Fibroblast of lung (primary cell): ENCODE data around the gene PHC2. TPM values are rescaled to one million over a fixed set of nuclear protein-coding genes. Genes with fewer than 3 reads are reported as not detected.
"Not testable (repeated sequence)": the region's sequence is repeated elsewhere in the genome, so short reads cannot be mapped to it uniquely, and the experiment has no call there.

Source experiments
- DNase-seq, 2 donors: peaks; one replicate each; pipeline versions ENCODE4 v3.0.0 to v3.0.0-alpha.2; 2010; ENCODE audit warnings: low read depth in 2 of 2
- H2AFZ ChIP-seq: 2 replicates; pipeline ENCODE4 v1.5.1; 2012; ENCODE audit warnings: low read length, control low read depth, inconsistent platforms
- H3K27ac ChIP-seq: 2 replicates; pipeline ENCODE4 v1.5.1; 2011; ENCODE audit warnings: low read length, control low read depth; ENCODE audit not compliant: insufficient read depth
- H3K27me3 ChIP-seq: 2 replicates; pipeline ENCODE4 v1.5.1; 2011; ENCODE audit warnings: mild to moderate bottlenecking, low read length; ENCODE audit not compliant: control insufficient read depth, insufficient read depth
- H3K36me3 ChIP-seq: 2 replicates; pipeline ENCODE4 v1.5.1; 2011; ENCODE audit warnings: low read length; ENCODE audit not compliant: control insufficient read depth, insufficient read depth
- H3K4me1 ChIP-seq: 2 replicates; pipeline ENCODE4 v1.5.1; 2011; ENCODE audit warnings: low read length; ENCODE audit not compliant: control insufficient read depth, insufficient read depth; ENCODE audit errors: extremely low read depth
- H3K4me2 ChIP-seq: 2 replicates; pipeline ENCODE4 v1.5.1; 2011; ENCODE audit warnings: low read length, control low read depth; ENCODE audit not compliant: insufficient read depth; ENCODE audit errors: extremely low read depth
- H3K4me3 ChIP-seq, 4 experiments: fragments of 200-600 bp in 1 of 4; sonication (generic) in 1 of 4; replicated peaks in 1 of 4; 2 replicates each; pipeline ENCODE4 v1.5.1; 2011 to 2016; ENCODE audit warnings: low read length in 4 of 4, low read depth in 3 of 4, mild to moderate bottlenecking in 3 of 4, control low read depth in 2 of 4, inconsistent platforms in 1 of 4, mixed read lengths in 1 of 4; ENCODE audit not compliant: insufficient read depth in 1 of 4; ENCODE audit errors: control extremely low read depth in 1 of 4
- H3K79me2 ChIP-seq: 2 replicates; pipeline ENCODE4 v1.5.1; 2012; ENCODE audit warnings: mild to moderate bottlenecking, low read length, inconsistent platforms; ENCODE audit not compliant: control insufficient read depth, insufficient read depth
- H3K9ac ChIP-seq: 2 replicates; pipeline ENCODE4 v1.5.1; 2011; ENCODE audit warnings: mild to moderate bottlenecking, low read length, control low read depth; ENCODE audit not compliant: insufficient read depth
- H3K9me3 ChIP-seq: 2 replicates; pipeline ENCODE4 v1.5.1; 2012; ENCODE audit warnings: low read depth, low read length; ENCODE audit not compliant: control insufficient read depth, insufficient read depth
- H4K20me1 ChIP-seq: 2 replicates; pipeline ENCODE4 v1.5.1; 2011; ENCODE audit warnings: low read length; ENCODE audit not compliant: control insufficient read depth, insufficient read depth; ENCODE audit errors: extremely low read depth
- EZH2 ChIP-seq: IDR thresholded peaks from 2 replicates; pipeline ENCODE4 v1.5.1; 2012; ENCODE audit warnings: low read length, control low read depth, mild to moderate bottlenecking; ENCODE audit errors: missing control alignments
- polyA plus RNA-seq, 2 donors: library from polyadenylated mRNA; depleted of rRNA in 1 of 2; stranded (reverse) in 1 of 2; unstranded in 1 of 2; fragments of >200 nt; gene quantifications; 2 replicates each; pipeline ENCODE4 v1.2.1, GENCODE V29; 2011 to 2012; ENCODE audit warnings: missing spikeins in 1 of 2
- total RNA-seq: library from RNA; depleted of rRNA; stranded (reverse); fragments of >200 nt; gene quantifications from 2 replicates; pipeline ENCODE4 v1.2.1, GENCODE V29; 2014
- TF ChIP-seq, protein P1 (sequence below), 2 donors: IDR thresholded peaks in 1 of 2; conservative IDR thresholded peaks in 1 of 2; 1 replicate in 1 of 2; 2 replicates in 1 of 2; pipeline ENCODE4 v1.5.1; 2011 to 2012; ENCODE audit warnings: low read length in 2 of 2, control low read depth in 1 of 2, inconsistent platforms in 1 of 2, low read depth in 1 of 2, mild to moderate bottlenecking in 1 of 2

PHC2 gene
- total and polyA plus RNA-seq, 2 donors (not counting 1 experiment from before 2014, with no cell fraction given), result 62.6 to 75.8 TPM

DNA sequence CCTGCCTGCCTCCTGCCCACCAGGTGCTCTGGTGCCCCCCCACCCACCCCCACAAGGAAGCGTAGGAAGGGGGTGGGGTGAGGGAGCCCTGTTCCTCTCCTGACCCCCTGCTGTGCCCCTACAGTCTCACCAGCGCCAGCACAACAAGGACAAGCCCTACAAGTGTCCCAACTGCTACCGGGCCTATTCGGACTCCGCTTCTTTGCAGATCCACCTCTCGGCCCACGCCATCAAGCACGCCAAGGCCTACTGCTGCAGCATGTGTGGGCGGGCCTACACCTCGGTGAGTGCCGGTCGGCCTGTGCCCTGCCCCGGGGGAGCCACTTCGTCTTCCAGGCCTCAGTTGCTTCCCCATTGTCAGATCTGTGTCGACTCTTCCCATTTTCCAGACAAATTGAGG is 135.9 kb downstream of the PHC2 start:
- Histone ChIP-seq H3K4me2 (no peak overlapping the region), H2AFZ (no peak overlapping the region), H4K20me1 (no peaks in the 10 kb centered on the region), H3K4me1 (peaks cover 5% of the 10 kb centered on the region), H3K36me3 (peaks cover 4% of the 10 kb centered on the region), H3K27me3 (no peaks in the 10 kb centered on the region), H3K27ac (no peak overlapping the region), H3K9me3 (no peaks in the 10 kb centered on the region), H3K4me3 (no peak overlapping the region), H3K79me2 (no peaks in the 10 kb centered on the region), H3K9ac (no peak overlapping the region)
- TF ChIP-seq EZH2, result no peak
- TF ChIP-seq, protein P1, sequence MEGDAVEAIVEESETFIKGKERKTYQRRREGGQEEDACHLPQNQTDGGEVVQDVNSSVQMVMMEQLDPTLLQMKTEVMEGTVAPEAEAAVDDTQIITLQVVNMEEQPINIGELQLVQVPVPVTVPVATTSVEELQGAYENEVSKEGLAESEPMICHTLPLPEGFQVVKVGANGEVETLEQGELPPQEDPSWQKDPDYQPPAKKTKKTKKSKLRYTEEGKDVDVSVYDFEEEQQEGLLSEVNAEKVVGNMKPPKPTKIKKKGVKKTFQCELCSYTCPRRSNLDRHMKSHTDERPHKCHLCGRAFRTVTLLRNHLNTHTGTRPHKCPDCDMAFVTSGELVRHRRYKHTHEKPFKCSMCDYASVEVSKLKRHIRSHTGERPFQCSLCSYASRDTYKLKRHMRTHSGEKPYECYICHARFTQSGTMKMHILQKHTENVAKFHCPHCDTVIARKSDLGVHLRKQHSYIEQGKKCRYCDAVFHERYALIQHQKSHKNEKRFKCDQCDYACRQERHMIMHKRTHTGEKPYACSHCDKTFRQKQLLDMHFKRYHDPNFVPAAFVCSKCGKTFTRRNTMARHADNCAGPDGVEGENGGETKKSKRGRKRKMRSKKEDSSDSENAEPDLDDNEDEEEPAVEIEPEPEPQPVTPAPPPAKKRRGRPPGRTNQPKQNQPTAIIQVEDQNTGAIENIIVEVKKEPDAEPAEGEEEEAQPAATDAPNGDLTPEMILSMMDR (conservative IDR thresholded peaks at IDR 0.05 in 1 of 2, IDR thresholded peaks at IDR 0.05 in 1 of 2; ENCODE audit: low read depth in 1 of 2, low read length in 2 of 2), result no peak
- DNase-seq, result no peak

DNA sequence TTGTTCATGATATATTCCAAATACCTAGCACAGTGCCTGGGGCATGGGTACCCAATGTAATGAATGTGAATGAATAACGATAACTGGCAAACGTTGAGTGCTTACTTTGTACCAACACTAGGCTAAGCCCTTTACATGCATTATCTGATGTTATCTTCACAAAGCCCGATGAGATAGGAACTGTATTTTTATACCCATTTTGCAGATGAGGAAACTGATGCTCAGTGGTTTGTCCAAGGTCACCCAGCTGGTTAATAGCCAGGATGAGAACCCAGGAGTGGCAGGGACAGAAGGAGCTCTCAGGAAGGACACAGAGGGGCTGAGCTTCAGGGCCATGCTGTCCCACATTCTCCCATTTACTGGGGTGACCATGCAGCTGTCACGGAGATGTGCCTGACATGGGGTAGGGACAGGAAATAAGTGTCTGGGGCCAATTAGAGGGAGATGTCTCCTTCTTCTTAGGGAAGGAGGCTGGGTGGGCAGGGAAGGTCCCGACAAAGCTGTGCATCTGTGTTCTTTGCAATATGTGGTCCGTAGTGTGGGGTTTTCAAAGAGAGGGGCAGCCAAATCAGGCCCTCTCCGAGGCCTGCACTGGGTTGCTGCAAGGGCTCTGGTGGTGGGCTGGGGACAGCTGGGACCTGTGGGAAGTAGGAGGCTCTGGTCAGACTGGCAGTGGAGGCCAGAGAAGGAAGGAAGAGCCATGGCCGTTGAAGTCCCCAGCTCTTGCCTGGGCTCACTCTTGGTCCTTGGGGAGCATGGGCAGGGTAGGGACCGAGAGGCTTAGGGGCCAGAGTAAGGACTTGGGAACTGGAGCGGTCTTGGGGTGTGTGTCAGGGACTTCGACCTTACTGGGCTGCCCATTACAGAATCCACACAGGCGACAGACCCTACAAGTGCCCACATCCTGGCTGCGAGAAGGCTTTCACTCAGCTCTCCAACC is 136.6 kb downstream of the PHC2 start:
- H4K20me1 ChIP-seq, result no peaks in the 10 kb centered on the region
- no peaks in the 10 kb centered on the region for H3K9me3 ChIP-seq
- no peaks in the 10 kb centered on the region for H3K27me3 ChIP-seq
- no peak overlapping the region for H3K27ac ChIP-seq
- H3K4me2 ChIP-seq, result no peak overlapping the region
- no peak overlapping the region for H2AFZ ChIP-seq
- H3K4me3 ChIP-seq, result no peak overlapping the region
- H3K9ac ChIP-seq, result no peak overlapping the region
- no peaks in the 10 kb centered on the region for H3K79me2 ChIP-seq
- no peak for DNase-seq
- H3K4me1 ChIP-seq, result peaks cover 5% of the 10 kb centered on the region
- peaks cover 4% of the 10 kb centered on the region for H3K36me3 ChIP-seq
- TF ChIP-seq, protein P1 (conservative IDR thresholded peaks at IDR 0.05 in 1 of 2, IDR thresholded peaks at IDR 0.05 in 1 of 2; ENCODE audit: low read depth in 1 of 2, low read length in 2 of 2), result no peak
- TF ChIP-seq EZH2, result no peak

DNA sequence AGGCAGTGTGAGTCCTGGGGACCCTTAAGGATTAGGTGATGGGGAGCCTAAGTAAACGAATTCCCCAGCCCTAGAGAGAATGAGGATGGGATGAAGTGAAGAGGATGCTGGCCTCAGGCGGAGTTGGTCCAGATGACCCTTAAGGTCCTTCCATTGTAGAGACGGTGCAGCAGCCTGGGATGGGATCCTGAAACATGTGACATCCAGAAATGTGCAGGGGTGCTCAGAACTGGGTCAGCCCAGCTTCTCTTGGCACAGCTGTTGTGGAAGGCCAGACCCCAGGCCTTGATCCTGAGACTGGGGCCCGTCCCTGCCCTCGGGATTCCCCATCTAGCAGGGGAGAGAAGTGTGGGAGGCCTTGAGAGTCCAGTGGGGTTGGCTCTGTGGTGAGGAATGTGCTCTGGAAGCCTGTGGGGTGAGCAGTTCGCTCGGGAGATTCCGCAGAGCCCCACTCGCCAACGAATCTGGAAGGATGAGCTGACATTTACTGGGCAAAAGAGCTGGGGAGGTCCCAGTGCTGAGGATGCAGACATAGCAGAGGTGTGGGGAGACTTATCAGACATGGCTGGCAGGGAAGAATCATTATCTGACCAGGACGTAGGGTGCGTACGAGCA is 138.1 kb downstream of the PHC2 start:
- H3K27ac ChIP-seq, result no peak overlapping the region
- no peaks in the 10 kb centered on the region for H3K9me3 ChIP-seq
- TF ChIP-seq EZH2, result no peak
- TF ChIP-seq, protein P1 (conservative IDR thresholded peaks at IDR 0.05 in 1 of 2, IDR thresholded peaks at IDR 0.05 in 1 of 2; ENCODE audit: low read depth in 1 of 2, low read length in 2 of 2), result no peak
- peaks cover 2% of the 10 kb centered on the region for H3K4me1 ChIP-seq
- H3K4me2 ChIP-seq, result no peak overlapping the region
- DNase-seq, result peak in 1 of 2 donors; percentile 39
- H2AFZ ChIP-seq, result no peak overlapping the region
- H3K27me3 ChIP-seq, result no peaks in the 10 kb centered on the region
- no peaks in the 10 kb centered on the region for H4K20me1 ChIP-seq
- peaks cover 3% of the 10 kb centered on the region for H3K36me3 ChIP-seq
- H3K79me2 ChIP-seq, result no peaks in the 10 kb centered on the region
- H3K4me3 ChIP-seq, result no peak overlapping the region
- no peak overlapping the region for H3K9ac ChIP-seq

DNA sequence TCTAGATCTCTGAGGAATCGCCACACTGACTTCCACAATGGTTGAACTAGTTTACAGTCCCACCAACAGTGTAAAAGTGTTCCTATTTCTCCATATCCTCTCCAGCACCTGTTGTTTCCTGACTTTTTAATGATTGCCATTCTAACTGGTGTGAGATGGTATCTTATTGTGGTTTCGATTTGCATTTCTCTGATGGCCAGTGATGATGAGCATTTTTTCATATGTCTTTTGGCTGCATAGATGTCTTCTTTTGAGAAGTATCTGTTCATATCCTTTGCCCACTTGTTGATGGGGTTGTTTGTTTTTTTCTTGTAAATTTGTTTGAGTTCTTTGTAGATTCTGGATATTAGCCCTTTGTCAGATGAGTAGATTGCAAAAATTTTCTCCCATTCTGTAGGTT is 140.3 kb downstream of the PHC2 start:
- H3K36me3 ChIP-seq, H3K79me2 ChIP-seq, H3K27me3 ChIP-seq, H3K4me2 ChIP-seq, H3K9me3 ChIP-seq, H2AFZ ChIP-seq, H3K4me3 ChIP-seq, H3K4me1 ChIP-seq, H3K9ac ChIP-seq, H4K20me1 ChIP-seq, DNase-seq, H3K27ac ChIP-seq: not testable (repeated sequence)
